Neuronal stem cell (in vitro differentiated cells): ENCODE data around the gene NMBR.

ENCODE experiments used
- DNase-seq: peaks from one replicate; pipeline ENCODE4 v3.0.0-alpha.2; 2013; ENCODE audit warnings: low spot score
- H2AFZ ChIP-seq: one replicate; pipeline ENCODE4 v1.6.1; 2013; ENCODE audit warnings: mild to moderate bottlenecking, low read length, inconsistent platforms
- H2AK5ac ChIP-seq: 2 replicates; pipeline ENCODE4 v1.6.1; 2013; ENCODE audit warnings: low read depth, mild to moderate bottlenecking, inconsistent platforms, low read length, moderate library complexity, mixed read lengths
- H2BK120ac ChIP-seq: 2 replicates; pipeline ENCODE4 v1.6.1; 2013; ENCODE audit warnings: low read depth, mild to moderate bottlenecking, inconsistent platforms, low read length, moderate library complexity, mixed read lengths
- H2BK12ac ChIP-seq: one replicate; pipeline ENCODE4 v1.6.1; 2013; ENCODE audit warnings: low read length, inconsistent platforms
- H2BK15ac ChIP-seq: 2 replicates; pipeline ENCODE4 v1.6.1; 2013; ENCODE audit warnings: mild to moderate bottlenecking, low read length, inconsistent platforms, mixed read lengths
- H2BK5ac ChIP-seq: one replicate; pipeline ENCODE4 v1.6.1; 2013; ENCODE audit warnings: inconsistent platforms, mild to moderate bottlenecking, low read length, moderate library complexity
- H3K14ac ChIP-seq: one replicate; pipeline ENCODE4 v1.6.1; 2013; ENCODE audit warnings: low read length, inconsistent platforms
- H3K18ac ChIP-seq: 2 replicates; pipeline ENCODE4 v1.6.1; 2013; ENCODE audit warnings: low read length, inconsistent platforms
- H3K23ac ChIP-seq: 2 replicates; pipeline ENCODE4 v1.6.1; 2013; ENCODE audit warnings: low read depth, mild to moderate bottlenecking, mixed read lengths, low read length, inconsistent platforms; ENCODE audit not compliant: poor library complexity
- H3K27ac ChIP-seq: replicated peaks from 3 replicates; pipeline ENCODE4 v1.5.1; 2013; ENCODE audit warnings: low read length, inconsistent platforms
- H3K27me3 ChIP-seq, 3 experiments: 2 replicates each; pipeline ENCODE4 v1.6.1; 2013; ENCODE audit warnings: low read length in 3 of 3, mild to moderate bottlenecking in 2 of 3, inconsistent platforms in 1 of 3, low read depth in 1 of 3, mixed read lengths in 1 of 3, moderate library complexity in 1 of 3; ENCODE audit not compliant: control insufficient read depth in 3 of 3, insufficient read depth in 3 of 3
- H3K36me3 ChIP-seq, 2 donors: replicated peaks in 1 of 2; 2 replicates each; pipeline ENCODE4 v1.6.1; 2013; ENCODE audit warnings: low read length in 2 of 2; ENCODE audit not compliant: control insufficient read depth in 2 of 2, insufficient read depth in 2 of 2
- H3K4ac ChIP-seq: 2 replicates; pipeline ENCODE4 v1.6.1; 2013; ENCODE audit warnings: inconsistent platforms, mild to moderate bottlenecking, low read length, moderate library complexity
- H3K4me1 ChIP-seq, 2 donors: 1 replicate in 1 of 2; 2 replicates in 1 of 2; pipeline ENCODE4 v1.6.1; 2013; ENCODE audit warnings: low read length in 2 of 2, low read depth in 1 of 2; ENCODE audit not compliant: control insufficient read depth in 2 of 2, insufficient read depth in 1 of 2
- H3K4me2 ChIP-seq: one replicate; pipeline ENCODE4 v1.6.1; 2013; ENCODE audit warnings: mild to moderate bottlenecking, low read length, inconsistent platforms; ENCODE audit not compliant: insufficient read depth, poor library complexity, severe bottlenecking
- H3K4me3 ChIP-seq, 2 donors: 2 replicates each; pipeline ENCODE4 v1.5.1; 2013; ENCODE audit warnings: low read length in 2 of 2, mild to moderate bottlenecking in 2 of 2, inconsistent platforms in 1 of 2, moderate library complexity in 1 of 2
- H3K79me1 ChIP-seq: one replicate; pipeline ENCODE4 v1.6.1; 2013; ENCODE audit warnings: low read depth, mild to moderate bottlenecking, inconsistent platforms, low read length, moderate library complexity
- H3K9ac ChIP-seq: one replicate; pipeline ENCODE4 v1.6.1; 2013; ENCODE audit warnings: mild to moderate bottlenecking, low read depth, low read length, inconsistent platforms; ENCODE audit not compliant: poor library complexity
- H3K9me3 ChIP-seq, 2 donors: replicated peaks in 1 of 2; 2 replicates each; pipeline versions ENCODE3 to v1.6.1; 2013; ENCODE audit warnings: low read length in 2 of 2, mild to moderate bottlenecking in 2 of 2, inconsistent platforms in 1 of 2, low read depth in 1 of 2, mixed read lengths in 1 of 2, moderate library complexity in 1 of 2; ENCODE audit not compliant: control insufficient read depth in 2 of 2, insufficient read depth in 1 of 2
- H4K8ac ChIP-seq: one replicate; pipeline ENCODE4 v1.6.1; 2013; ENCODE audit warnings: low read depth, mild to moderate bottlenecking, inconsistent platforms, low read length, moderate library complexity
- H4K91ac ChIP-seq: one replicate; pipeline ENCODE4 v1.6.1; 2013; ENCODE audit warnings: low read length, low read depth, mild to moderate bottlenecking, inconsistent platforms; ENCODE audit not compliant: poor library complexity
- WGBS, 2 donors: extraction: QIAGEN DNeasy Blood & Tissue Kit; methylation state at CpG; one replicate each; pipeline ENCODE4 v1.1.7; 2013; ENCODE audit warnings: missing lambda C conversion rate in 2 of 2, mixed read lengths in 1 of 2; ENCODE audit not compliant: insufficient read length in 2 of 2, insufficient replicate concordance in 1 of 2; ENCODE audit errors: extremely low coverage in 2 of 2; 5-methylcytosine and 5-hydroxymethylcytosine counted together

NMBR gene

GRCh38 chr6:142174703-142175102, 27.8 kb upstream of the NMBR start:
- H3K18ac ChIP-seq, result no peak overlapping the region
- no peak overlapping the region for H3K14ac ChIP-seq
- H3K4me3 ChIP-seq, result no peak overlapping the region
- no peak overlapping the region for H2BK12ac ChIP-seq
- H2BK15ac ChIP-seq, result no peak overlapping the region
- H3K27ac ChIP-seq, result no peak overlapping the region
- no peak overlapping the region for H3K4me2 ChIP-seq
- H2BK5ac ChIP-seq, result no peak overlapping the region
- peaks cover 0 to 18% of the 10 kb centered on the region in 2 donors for H3K9me3 ChIP-seq
- H3K36me3 ChIP-seq, result peaks cover 8 to 82% of the 10 kb centered on the region in 2 donors
- DNase-seq, result no peak
- H3K4ac ChIP-seq, result no peak overlapping the region
- H2AK5ac ChIP-seq, result no peak overlapping the region
- H2AFZ ChIP-seq, result no peak overlapping the region
- H2BK120ac ChIP-seq, result no peak overlapping the region
- peak overlapping the region; percentile 50 for H3K9ac ChIP-seq
- H3K4me1 ChIP-seq, result no peaks in the 10 kb centered on the region
- H4K91ac ChIP-seq, result no peak overlapping the region
- no peak overlapping the region for H3K23ac ChIP-seq
- no CpG with 5 or more reads among the region's 6 CpGs for WGBS, 2 donors
- no peaks in the 10 kb centered on the region for H3K27me3 ChIP-seq
- no peaks in the 10 kb centered on the region for H3K79me1 ChIP-seq
- no peak overlapping the region for H4K8ac ChIP-seq

DNA sequence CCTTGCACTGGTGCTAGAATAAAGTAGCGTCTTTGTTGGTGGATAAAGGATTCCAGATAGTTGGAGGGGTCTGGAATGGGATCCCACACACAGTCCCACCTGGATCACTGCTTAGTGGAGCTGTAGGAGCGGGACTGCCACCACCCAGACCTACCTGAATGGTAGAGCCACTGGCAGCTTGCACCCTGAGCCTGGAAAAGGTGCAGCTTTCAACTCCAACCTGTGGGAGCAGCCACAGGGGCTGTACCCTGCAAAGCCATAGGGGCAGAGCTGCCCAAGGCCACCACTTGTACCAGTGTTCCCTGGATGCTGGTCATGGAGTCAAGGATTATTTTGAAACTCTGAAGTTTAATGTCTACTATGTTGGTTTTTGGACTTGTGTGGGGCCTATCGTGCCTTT, 27.1 kb upstream of the NMBR start:
- no peak overlapping the region for H3K18ac ChIP-seq

DNA sequence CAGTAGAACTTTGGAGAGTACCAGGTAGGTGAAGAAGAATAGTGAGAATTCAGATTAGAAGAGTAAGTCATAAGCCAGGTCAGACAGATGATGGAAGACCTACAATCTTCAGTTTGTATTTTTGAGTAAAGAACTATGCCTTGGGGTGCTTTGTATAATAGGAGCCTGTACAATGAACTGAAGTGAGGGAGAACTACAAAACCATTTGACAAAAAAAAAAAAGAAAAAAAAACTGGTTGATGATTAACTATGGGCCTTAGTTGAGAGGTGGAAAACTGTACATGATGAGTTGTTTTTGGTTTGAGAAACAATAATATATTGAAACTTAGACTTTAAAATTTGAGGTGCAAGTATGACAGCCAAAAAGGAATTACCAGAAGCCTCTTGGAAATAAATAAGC, 25.8 kb upstream of the NMBR start:
- peaks cover 0 to 12% of the 10 kb centered on the region in 2 donors for H3K9me3 ChIP-seq
- no peak overlapping the region for H3K4me3 ChIP-seq
- H2BK15ac ChIP-seq, result no peak overlapping the region
- no peak overlapping the region for H3K4ac ChIP-seq
- DNase-seq, result no peak
- no peak overlapping the region for H4K91ac ChIP-seq
- no peak overlapping the region for H3K27ac ChIP-seq
- no peaks in the 10 kb centered on the region for H3K79me1 ChIP-seq
- no peaks in the 10 kb centered on the region for H3K27me3 ChIP-seq
- no peak overlapping the region for H3K9ac ChIP-seq
- H3K14ac ChIP-seq, result no peak overlapping the region
- no peak overlapping the region for H3K4me2 ChIP-seq
- H4K8ac ChIP-seq, result no peak overlapping the region
- H3K36me3 ChIP-seq, result peaks cover 8 to 90% of the 10 kb centered on the region in 2 donors
- no peak overlapping the region for H2BK5ac ChIP-seq
- H3K18ac ChIP-seq, result no peak overlapping the region
- H2BK12ac ChIP-seq, result no peak overlapping the region
- H3K4me1 ChIP-seq, result no peaks in the 10 kb centered on the region
- H2AK5ac ChIP-seq, result no peak overlapping the region
- no peak overlapping the region for H2BK120ac ChIP-seq
- no peak overlapping the region for H3K23ac ChIP-seq
- no peak overlapping the region for H2AFZ ChIP-seq

More for the DNA sequence above, 27.1 kb upstream of the NMBR start:
- Histone ChIP-seq H2BK15ac (no peak overlapping the region), H4K91ac (no peak overlapping the region), H3K4me3 (no peak overlapping the region), H2AK5ac (no peak overlapping the region), H3K14ac (no peak overlapping the region), H2BK5ac (no peak overlapping the region), H4K8ac (no peak overlapping the region), H3K4me1 (no peaks in the 10 kb centered on the region), H3K27me3 (no peaks in the 10 kb centered on the region), H3K9ac (no peak overlapping the region), H2AFZ (no peak overlapping the region), H3K23ac (no peak overlapping the region), H3K9me3 (peaks cover 0 to 18% of the 10 kb centered on the region in 2 donors), H3K4ac (no peak overlapping the region), H3K79me1 (no peaks in the 10 kb centered on the region), H2BK120ac (no peak overlapping the region), H3K4me2 (no peak overlapping the region), H3K27ac (no peak overlapping the region), H3K36me3 (peaks cover 8 to 89% of the 10 kb centered on the region in 2 donors), H2BK12ac (no peak overlapping the region)
- WGBS, 2 donors, result no CpG with 5 or more reads among the region's 3 CpGs
- no peak for DNase-seq

GRCh38 chr6:142171351-142171750, 24.4 kb upstream of the NMBR start:
- H3K9ac ChIP-seq, result no peak overlapping the region
- no peak overlapping the region for H3K18ac ChIP-seq
- H3K14ac ChIP-seq, result no peak overlapping the region
- H3K4me3 ChIP-seq, result no peak overlapping the region
- H3K4ac ChIP-seq, result no peak overlapping the region
- no peak overlapping the region for H2AK5ac ChIP-seq
- H3K36me3 ChIP-seq, result peaks cover 8 to 91% of the 10 kb centered on the region in 2 donors
- no peaks in the 10 kb centered on the region for H3K9me3 ChIP-seq
- no peak overlapping the region for H2BK120ac ChIP-seq
- no peak overlapping the region for H3K23ac ChIP-seq
- no peak overlapping the region for H2AFZ ChIP-seq
- H3K27ac ChIP-seq, result no peak overlapping the region
- DNase-seq, result no peak
- H2BK12ac ChIP-seq, result no peak overlapping the region
- H3K27me3 ChIP-seq, result no peaks in the 10 kb centered on the region
- H2BK5ac ChIP-seq, result no peak overlapping the region
- H4K91ac ChIP-seq, result no peak overlapping the region
- H3K4me1 ChIP-seq, result no peaks in the 10 kb centered on the region
- H4K8ac ChIP-seq, result no peak overlapping the region
- no peak overlapping the region for H3K4me2 ChIP-seq
- H3K79me1 ChIP-seq, result no peaks in the 10 kb centered on the region
- H2BK15ac ChIP-seq, result no peak overlapping the region
